HG03460 (cell line): ENCODE results near the gene RB1.
A peak's percentile ranks its signal among the peaks of the same experiment; 100 is the strongest.
"Not testable (repeated sequence)": the region's sequence is repeated elsewhere in the genome, so short reads cannot be mapped to it uniquely, and the experiment has no call there.

Experiments
- ATAC-seq: cut with Tn5 transposase; IDR thresholded peaks from one replicate; pipeline ENCODE4 v1.9.1; 2021; ENCODE audit not compliant: unreplicated experiment

The RB1 gene

DNA sequence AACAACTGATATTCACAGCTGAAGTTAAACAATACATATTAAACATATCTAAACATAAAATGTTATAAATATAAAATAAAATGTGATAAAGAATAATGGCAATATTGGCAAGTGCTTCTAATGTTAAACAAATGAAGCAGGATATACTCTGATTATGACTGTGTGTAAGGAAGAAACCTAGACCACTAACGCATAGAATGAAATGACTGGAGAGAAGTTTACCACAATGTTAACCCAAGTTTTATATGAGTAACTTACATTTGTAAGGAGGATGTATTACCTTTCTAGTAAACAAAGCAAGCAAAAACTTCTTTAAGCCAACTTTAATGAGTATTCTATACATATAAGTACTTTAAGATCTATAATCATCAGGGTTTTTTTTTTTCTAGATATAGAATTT is 43.0 kb downstream of the RB1 start:
- no peak for ATAC-seq

DNA sequence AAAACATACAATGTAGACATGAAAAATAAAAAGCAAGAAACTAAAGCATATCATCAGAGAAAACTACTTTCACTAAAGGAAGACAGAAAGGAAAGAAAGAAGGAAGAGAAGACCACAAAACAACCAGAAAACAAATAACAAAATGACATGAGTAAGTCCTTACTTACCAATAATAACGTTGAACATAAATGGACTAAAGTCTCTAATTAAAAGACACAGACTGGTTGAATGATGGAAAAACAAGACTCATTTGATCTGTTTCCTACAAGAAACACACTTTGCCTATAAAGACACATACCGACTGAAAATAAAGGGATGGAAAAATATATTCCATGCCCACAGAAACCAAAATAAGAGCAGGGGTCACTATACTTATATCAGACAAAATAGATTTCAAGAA is 46.0 kb downstream of the RB1 start:
- no peak for ATAC-seq

DNA sequence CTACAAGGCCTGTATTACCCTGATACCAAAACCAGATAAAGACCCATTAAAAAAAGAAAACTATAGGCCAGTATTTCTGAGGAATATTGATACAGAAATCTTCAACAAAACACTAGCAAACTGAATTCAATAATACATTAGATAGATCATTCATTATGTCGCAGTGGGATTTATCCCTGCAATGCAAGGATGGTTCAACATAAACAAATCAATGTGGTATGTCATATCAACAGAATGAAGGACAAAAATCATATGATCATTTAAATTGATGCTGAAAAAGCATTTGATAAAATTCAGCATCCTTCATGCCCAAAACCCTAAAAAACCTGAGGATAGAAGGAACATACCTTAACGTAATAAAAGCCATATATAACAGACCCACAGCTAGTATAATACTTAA is 50.0 kb downstream of the RB1 start:
- no peak for ATAC-seq

DNA sequence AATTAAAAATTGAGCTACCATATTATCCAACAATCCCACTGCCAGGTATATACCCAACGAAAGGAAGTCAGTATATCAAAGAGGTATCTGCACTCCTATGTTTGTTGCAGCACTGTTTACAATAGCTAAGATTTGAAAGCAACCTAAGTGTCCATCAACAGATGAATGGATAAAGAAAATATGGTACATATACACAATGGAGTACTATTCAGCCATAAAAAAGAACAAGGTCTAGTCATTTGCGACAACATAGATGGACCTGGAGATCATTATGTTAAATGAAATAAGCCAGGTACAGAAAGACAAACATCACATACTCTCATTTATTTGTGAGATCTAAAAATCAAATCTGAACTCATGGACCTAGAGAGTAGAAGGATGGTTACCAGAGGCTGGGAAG is 52.0 kb downstream of the RB1 start:
- not testable (repeated sequence) for ATAC-seq

DNA sequence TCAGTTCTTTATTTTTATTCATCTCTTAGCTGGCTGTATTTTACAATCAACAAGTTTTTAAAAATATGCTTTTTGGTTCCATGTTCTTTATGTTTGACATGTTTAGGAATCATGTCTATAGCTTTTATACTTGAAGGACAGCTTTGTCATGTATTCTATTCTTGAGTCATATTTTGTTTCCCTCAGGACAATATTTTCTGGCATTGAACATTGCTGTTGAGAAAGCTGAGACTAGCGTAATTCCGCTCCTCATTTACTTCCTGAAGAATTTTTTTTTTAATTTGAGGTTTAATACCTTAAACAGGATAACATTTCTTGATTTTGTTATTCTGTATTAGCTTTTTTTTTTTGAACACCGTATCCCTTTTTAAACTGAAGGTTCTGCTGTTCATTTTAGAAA is 53.2 kb downstream of the RB1 start:
- ATAC-seq, result no peak

DNA sequence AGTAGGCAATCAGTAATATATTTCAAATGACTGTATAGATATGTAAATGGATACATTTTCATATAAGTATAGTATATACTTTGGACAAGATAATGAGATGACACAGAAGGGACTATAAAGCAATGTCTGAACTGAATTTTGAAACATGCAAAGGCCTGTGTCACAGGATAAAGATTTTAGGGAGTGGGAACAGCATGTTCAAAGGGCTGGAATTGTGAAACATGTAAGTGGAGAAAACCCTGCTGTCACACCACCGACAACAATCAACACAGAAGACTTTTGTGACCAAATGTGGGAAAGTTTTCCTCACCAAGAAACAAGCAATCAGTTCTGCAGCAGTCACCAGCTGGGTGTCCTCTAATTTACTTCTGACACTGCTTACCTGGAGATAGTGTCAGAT is 66.4 kb downstream of the RB1 start:
- ATAC-seq, result no peak

DNA sequence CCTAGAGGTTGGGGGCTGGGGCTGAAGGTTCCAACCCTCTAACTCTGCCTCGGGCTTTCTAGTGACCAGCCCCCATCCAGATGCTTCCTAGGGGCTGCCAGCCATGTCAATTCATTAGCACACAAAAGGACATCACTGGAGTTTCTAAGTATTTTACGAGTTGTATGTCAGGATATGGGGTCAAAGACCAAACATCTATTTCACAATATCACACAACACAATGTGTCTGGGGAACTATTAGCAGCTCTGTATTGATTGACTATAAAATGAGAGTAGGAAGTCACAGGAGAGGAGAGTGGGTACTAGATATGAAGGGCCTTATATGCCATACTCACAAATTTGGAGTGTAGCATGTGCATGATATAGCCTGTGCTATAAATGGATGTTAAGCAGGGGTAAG is 67.3 kb downstream of the RB1 start:
- no peak for ATAC-seq

DNA sequence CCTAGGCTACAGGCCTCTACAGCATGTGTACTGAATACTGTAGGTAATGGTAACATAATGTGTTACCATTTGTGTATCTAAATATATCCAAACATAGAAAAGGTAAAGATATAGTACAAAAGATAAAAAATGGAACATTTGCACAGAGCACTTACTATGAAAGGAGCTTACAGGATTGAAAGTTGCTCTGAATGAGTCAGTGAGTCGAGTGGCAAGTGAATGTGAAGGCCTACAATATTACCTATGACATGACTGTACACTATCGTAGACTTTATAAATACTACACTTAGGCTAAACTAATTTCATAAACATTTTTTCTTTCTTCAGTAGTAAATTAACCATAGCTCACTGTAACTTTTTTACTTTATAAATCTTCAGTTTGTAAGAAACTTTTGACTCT is 74.3 kb downstream of the RB1 start:
- ATAC-seq, result no peak

DNA sequence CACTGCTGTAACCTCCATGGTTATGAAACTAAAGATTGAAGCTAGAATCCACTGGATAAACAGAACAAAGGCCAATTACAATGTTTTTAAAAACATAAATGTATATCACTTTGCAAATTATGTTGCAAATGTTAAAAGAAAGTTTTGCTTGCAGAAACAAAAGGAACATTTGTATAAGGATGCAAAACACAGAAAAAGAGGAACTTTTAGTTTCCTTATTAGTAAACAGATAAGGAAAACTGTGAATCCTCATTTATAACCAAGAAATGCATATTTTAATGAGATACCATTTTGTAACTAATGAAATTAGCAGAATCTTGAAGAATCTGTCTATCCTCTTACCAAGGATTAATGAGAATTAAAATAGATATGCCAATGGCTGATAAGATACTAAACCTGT is 77.0 kb downstream of the RB1 start:
- ATAC-seq, result no peak

DNA sequence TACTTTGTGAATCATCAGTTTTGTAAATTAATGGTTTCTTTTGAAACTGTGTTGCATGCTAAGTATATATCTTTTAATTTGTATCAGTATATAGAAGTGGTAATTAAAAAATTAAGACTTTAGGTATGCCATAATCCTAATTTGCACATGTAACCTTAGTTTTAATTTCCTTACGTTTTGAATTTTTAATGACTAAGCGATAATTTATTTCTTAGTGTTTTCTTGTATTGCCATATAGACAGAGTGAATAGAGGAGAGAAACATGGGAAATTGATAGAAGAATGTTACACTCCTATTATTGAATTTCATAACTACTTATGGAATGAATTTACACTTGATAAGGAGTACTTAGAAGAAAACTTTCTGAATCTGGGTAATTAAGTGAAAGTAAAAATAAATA is 79.8 kb downstream of the RB1 start:
- no peak for ATAC-seq

DNA sequence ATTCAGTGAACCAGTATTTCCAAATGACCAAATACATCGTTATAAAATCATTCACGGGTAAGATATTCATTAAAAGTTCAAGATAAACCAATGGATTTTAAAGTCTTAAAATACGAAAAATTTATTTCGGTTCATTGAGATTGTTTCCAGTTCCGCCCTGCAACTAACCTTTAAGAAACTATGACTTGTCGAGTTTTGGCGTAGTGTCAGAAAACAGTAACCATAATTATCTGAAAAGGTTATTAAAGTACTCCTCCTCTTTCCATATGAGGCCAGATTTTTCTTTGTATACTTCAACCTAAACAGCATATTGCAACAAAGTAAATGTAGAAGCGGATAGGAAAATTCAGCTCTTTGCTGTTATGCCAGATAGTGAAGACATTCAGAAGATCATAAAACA is 83.3 kb downstream of the RB1 start:
- no peak for ATAC-seq

DNA sequence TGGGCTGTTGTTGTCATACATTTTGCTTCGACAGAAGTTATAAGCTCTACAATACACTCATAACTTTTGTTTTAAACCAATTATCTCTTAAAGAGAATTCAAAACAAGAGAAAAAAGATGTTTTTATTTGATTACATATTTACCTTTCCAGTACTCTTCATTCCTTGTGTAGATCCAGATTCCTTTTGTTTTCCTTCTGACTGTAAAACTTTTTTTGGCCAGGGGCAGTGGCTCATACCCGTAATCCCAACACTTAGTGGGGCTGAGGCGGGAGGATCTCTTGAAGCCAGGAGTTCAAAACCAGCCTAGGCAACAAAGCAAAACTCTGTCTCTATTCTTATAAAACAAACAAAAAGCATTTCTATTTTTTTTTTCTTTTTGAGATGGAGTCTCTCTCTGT is 87.7 kb downstream of the RB1 start:
- ATAC-seq, result no peak

DNA sequence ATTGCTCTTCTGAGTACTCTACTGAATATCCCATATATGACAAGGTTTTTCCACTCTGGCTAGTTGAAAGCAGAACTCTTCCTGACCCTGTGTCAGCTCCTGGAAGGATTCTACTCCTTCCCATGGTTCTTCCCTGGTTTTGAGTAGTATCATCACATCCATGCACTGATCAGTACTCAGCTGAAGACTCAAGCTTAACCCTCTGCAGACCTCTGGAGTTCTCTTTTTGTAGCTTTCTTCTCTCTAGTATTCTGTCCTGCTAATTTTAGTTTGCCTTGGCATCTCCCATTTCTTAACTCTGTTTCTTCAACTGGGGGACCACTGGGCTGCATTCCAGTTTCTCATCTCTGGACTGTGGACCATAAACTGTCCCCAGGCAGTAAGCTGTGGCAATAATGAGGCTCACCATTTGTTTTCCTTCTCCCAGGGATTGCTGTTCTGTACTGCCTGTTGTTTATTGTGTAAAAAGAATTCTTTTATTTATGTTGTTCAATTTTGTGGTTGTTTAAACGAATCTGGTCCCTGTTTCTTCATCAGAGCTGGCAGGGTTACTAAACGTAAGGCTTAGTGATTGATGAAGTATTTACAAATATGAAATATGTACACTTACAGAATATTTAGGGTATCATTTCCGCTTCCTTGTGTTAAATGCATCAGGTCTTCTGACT is 89.6 kb downstream of the RB1 start:
- ATAC-seq, result no peak

DNA sequence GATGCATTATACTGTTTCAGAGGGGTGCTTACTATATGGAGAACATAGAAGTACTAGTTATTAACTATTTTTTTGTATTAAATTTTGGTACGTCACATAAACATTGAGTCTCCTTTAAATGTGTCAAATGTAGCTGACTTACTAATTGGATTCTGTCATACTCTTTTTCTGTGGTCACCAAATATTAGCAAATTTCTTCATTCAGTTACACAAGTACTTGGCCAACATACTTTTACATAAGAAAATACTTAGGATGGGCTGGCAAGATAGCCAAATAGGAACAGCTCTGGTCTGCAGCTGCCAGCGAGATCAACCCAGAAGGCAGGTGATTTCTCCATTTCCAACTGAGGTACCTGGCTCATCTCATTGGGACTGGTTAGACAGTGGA is 90.1 kb downstream of the RB1 start:
- ATAC-seq, result no peak

DNA sequence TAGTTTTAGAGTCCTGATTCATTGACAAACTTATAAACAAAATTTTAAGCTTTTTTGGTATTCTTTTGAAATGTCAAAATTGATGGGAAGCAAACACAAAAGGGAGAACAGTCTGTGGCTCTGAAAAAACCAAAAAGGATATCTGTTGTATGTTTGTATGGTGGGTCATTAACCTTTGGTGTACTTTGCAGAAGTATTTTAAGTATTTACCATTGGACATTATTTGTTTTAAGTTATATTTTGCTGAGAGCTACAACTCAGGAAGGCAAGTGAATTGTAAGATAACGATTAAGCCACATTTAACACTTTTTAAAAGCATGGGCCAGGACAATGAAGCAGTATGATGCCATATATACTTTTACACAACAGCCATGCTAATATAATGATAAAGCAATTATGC is 94.2 kb downstream of the RB1 start:
- ATAC-seq, result no peak

DNA sequence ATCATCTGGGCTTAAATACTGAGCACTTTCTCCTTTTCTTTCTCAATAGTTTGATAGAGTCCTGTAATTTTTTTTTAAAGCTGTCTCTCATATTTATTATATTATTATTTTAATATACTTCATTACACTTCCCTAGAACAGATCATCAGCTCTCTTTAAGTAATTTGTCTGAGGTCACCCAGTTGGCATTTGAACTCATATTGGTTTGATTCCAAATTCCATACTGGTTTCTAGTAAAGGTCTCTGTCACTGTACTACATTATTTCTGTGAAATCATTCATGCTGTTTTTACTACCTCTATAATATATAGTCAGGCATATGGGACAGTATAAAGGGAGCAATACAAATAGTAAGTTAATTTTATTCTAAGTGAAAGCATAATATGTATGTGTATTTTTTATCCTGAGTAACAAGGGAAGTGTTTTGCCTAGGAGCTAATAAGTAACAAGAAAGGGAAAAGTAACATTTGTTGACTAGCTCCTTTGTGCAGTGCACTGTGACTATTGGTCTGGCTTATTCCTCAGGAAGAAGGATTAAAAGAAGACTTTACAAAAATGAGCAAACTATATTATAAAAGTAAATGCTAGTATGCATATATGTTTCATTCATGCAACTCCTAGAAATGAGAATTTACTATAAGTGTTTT is 95.0 kb downstream of the RB1 start:
- ATAC-seq, result no peak

DNA sequence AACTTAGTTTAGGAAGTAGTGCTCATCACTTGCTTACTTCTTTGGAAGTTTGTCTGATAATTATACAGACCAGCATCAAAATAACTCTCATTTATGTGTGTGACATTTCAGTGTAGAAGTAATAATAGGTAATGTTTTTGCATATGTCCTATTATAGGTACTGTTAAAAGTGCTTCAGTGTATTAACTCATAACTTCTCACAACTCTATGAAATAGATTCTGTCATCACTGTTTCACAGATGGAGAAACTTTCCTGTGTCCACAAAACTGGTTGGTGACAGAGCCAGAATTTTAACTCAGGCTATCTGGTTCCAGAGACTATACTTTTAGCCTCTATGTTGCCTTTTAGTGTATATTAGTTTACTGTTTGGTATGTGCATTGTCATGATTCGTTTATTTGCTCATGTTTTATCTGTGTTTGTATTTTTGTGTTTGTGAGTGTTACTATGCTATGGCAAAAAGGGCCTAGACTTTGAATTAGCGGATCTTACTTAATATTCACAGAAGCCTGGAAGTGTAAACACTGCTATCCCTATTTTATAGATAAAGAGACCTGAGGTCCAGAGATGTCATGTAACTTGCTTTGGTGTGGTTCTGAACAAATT is 96.6 kb downstream of the RB1 start:
- ATAC-seq, result no peak

DNA sequence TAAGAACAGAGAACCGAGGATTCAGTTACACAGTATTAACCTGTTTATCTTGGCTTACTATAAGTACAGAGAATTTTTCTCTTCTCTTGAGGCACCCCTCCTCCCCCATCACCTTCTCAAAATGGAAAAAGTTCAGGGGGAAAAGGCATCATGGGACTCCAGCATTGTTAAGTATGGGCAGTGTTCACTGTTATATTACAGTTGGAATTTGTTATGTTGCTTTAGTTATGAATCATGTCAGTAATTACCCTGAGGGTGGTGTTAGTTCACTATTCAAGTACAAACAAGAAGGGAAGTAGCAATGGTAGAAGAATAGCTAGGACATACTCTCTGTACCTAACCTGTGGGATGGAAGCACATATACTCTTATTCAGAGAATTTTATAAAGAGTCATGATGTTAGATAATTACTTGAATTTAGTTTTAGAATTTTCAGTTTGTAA is 97.3 kb downstream of the RB1 start:
- ATAC-seq, result peak; percentile 36

DNA sequence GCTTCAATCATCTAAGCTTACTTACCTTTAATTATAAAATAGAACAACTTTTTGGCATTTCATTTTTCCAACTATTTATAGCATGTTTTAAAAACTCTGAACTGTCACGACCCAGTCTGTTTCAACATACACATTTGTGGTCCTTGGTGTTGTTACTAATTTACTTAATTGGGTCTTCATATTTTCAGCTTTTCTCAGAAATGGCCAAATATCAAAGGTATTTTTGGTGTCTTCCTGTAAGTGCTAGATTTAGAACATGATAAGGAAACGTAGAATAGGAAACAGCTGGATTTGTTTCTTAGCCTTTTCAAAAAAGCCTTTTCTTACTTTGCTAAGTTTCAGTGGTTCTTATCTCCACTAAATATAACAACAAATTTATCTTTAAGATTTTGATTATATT is 97.9 kb downstream of the RB1 start:
- no peak for ATAC-seq

DNA sequence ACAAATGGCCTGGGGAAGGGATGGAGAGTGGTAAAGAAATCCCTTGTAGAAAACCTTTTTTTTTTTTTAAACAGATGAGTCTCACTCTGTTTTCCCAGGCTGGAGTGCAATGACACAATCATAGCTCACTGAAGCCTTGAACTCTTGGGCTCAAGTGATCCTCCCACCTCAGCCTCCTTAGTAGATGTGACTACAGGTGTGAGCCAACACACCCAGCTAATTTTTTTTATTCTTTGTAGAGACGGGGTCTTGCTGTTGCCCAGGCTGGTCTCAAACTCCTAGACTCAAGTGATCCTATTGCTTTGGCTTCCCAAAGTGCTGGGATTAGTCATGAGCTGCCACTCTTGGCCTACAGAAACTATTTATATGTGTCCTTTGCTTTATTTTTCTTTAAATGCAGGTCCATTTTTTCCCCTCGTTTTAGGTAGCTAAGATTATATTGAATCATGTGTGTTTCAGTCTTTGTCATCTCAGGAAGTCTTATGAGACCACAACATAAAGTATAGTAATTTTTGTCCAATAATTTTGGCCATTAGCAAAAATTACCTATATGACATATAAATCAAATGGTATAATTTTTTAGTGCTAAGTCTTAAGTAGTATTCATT is 98.9 kb downstream of the RB1 start:
- ATAC-seq, result no peak

DNA sequence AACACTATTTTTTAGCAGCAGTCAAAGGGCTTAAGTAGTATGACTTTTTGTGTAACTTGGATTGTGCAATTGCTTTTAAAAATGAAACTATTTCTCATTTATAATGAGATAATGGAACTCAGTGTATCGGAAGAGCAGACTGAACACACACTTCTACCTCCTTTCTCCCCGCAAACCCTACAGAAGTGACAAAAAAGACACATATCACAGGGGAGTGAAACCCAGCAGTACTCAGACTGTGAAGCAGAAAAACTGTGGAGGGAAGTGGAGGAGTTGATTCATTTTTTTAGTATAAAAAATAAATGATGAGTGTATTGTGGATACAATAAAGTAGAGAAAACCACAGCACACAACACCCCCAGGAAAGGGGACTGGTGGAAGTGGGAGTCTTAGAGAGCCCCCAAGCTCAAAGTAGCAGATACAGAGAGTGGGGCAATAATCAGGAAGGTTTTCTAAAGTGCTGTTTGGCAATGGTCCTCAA is 99.6 kb downstream of the RB1 start:
- peak; percentile 73 for ATAC-seq

DNA sequence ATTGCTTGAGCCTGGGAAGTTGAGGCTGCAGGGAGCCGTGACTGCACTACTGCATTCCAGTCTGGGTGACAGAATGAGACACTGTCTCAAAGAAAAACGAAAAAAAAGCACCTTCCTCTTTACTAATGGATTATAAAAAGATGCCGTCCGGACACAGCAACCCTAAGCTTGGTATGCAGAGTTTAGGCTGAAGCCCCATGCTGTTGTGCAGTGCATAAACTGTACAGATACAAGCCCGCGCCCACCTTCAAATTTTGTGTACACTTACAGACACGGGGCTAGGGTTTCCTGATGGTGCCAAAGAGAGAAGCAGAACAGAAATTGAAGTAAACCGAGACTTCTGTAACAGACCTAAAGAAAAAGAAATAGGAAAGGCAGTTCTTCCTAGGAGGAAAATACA is 100.4 kb downstream of the RB1 start:
- no peak for ATAC-seq
